ENCODE measurements around the gene SCGN.

The SCGN gene

DNA sequence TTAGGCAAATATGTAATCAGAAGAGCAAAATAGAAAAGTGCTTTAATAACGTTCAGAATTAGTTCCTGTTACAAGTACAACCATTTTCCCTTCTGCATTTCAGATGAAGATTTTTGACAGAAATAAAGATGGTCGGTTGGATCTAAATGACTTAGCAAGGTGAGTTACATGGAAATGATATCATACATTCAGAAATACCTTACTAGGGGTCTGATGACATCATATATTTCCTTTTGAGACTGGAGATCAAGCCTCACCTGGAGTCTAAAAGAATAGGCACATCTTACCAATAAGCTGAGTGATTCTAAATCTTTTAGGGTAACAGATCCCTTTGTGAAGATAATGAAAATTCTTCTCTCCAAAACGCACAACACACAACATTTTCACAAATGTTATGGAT is 29.8 kb downstream of the SCGN start:
- Histone ChIP-seq H3K79me2 (ENCODE audit: low read length) (no peaks in the 10 kb centered on the region), H3K9ac (ENCODE audit: low read length) (no peak overlapping the region), H2AFZ (ENCODE audit: low read depth, low read length) (no peak overlapping the region), H3K9me3 (ENCODE audit: insufficient read depth, low read length) (no peaks in the 10 kb centered on the region), H3K4me1 (ENCODE audit: low read length) (no peaks in the 10 kb centered on the region), H3K4me2 (ENCODE audit: low read length) (no peak overlapping the region), H3K4me3 (ENCODE audit: low read length) (no peak overlapping the region), H4K20me1 (ENCODE audit: insufficient read depth, low read length) (no peaks in the 10 kb centered on the region), H3K27me3 (ENCODE audit: low read depth, low read length) (no peaks in the 10 kb centered on the region), H3K27ac (ENCODE audit: low read length) (no peak overlapping the region), H3K36me3 (replicated peaks; ENCODE audit: low read depth, low read length) (no peaks in the 10 kb centered on the region)
- TF ChIP-seq, protein P1, sequence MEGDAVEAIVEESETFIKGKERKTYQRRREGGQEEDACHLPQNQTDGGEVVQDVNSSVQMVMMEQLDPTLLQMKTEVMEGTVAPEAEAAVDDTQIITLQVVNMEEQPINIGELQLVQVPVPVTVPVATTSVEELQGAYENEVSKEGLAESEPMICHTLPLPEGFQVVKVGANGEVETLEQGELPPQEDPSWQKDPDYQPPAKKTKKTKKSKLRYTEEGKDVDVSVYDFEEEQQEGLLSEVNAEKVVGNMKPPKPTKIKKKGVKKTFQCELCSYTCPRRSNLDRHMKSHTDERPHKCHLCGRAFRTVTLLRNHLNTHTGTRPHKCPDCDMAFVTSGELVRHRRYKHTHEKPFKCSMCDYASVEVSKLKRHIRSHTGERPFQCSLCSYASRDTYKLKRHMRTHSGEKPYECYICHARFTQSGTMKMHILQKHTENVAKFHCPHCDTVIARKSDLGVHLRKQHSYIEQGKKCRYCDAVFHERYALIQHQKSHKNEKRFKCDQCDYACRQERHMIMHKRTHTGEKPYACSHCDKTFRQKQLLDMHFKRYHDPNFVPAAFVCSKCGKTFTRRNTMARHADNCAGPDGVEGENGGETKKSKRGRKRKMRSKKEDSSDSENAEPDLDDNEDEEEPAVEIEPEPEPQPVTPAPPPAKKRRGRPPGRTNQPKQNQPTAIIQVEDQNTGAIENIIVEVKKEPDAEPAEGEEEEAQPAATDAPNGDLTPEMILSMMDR (IDR thresholded peaks at IDR 0.05; ENCODE audit: low read depth, low read length) = no peak
- no peak for TF ChIP-seq EZH2phosphoT487 (IDR thresholded peaks at IDR 0.05; ENCODE audit: low read depth)

DNA sequence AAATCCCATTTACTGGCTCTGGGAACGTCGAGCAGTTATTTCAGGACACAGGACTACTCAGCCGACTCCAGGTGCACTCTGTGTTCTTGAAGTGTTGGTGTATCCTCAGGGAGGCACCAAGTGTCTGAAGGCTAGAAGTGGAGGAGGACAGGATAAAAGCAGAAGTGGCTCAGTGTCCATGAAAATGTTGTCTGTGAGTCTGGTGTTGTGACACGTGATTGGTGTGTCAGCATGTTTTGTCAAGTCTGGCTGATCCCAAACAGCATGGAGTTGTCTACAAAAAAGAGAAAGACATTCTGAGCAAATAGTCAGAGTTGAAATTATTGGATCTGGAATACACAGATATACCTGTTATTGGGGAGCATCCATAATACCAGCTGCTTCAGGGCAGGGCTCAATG is 30.3 kb downstream of the SCGN start:
- no peaks in the 10 kb centered on the region for H3K79me2 ChIP-seq (ENCODE audit: low read length)
- TF ChIP-seq, protein P1 (IDR thresholded peaks at IDR 0.05; ENCODE audit: low read depth, low read length) = no peak
- TF ChIP-seq EZH2phosphoT487 (IDR thresholded peaks at IDR 0.05; ENCODE audit: low read depth) = no peak
- H3K4me1 ChIP-seq (ENCODE audit: low read length) = no peaks in the 10 kb centered on the region
- no peak overlapping the region for H3K4me3 ChIP-seq (ENCODE audit: low read length)
- no peak overlapping the region for H3K9ac ChIP-seq (ENCODE audit: low read length)
- H4K20me1 ChIP-seq (ENCODE audit: insufficient read depth, low read length) = no peaks in the 10 kb centered on the region
- H3K4me2 ChIP-seq (ENCODE audit: low read length) = no peak overlapping the region
- no peaks in the 10 kb centered on the region for H3K36me3 ChIP-seq (replicated peaks; ENCODE audit: low read depth, low read length)
- H3K27me3 ChIP-seq (ENCODE audit: low read depth, low read length) = no peaks in the 10 kb centered on the region
- H3K27ac ChIP-seq (ENCODE audit: low read length) = no peak overlapping the region
- no peak overlapping the region for H2AFZ ChIP-seq (ENCODE audit: low read depth, low read length)
- no peaks in the 10 kb centered on the region for H3K9me3 ChIP-seq (ENCODE audit: insufficient read depth, low read length)

DNA sequence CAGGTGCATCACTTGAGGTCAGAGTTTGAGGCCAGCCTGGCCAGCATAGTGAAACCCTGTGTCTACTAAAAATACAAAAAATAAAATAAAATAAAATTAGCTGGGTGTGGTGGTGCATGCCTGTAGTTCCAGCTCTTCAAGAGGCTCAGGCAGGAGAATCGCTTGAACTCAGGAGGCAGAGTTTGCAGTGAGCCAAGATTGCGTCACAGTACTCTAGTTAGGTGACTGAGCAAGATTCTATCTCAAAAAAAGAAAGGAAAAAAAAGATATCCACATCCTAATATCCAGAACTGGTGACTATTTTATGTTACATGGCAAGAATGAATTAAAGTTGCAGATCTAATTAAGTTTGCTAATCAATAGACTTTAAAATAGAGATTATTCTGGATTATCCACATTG is 32.5 kb downstream of the SCGN start:
- H4K20me1 ChIP-seq (ENCODE audit: insufficient read depth, low read length) = no peaks in the 10 kb centered on the region
- H3K9ac ChIP-seq (ENCODE audit: low read length) = no peak overlapping the region
- H3K4me2 ChIP-seq (ENCODE audit: low read length) = no peak overlapping the region
- no peaks in the 10 kb centered on the region for H3K4me1 ChIP-seq (ENCODE audit: low read length)
- no peak overlapping the region for H2AFZ ChIP-seq (ENCODE audit: low read depth, low read length)
- no peak for TF ChIP-seq EZH2phosphoT487 (IDR thresholded peaks at IDR 0.05; ENCODE audit: low read depth)
- TF ChIP-seq, protein P1 (IDR thresholded peaks at IDR 0.05; ENCODE audit: low read depth, low read length) = no peak
- H3K9me3 ChIP-seq (ENCODE audit: insufficient read depth, low read length) = no peaks in the 10 kb centered on the region
- H3K36me3 ChIP-seq (replicated peaks; ENCODE audit: low read depth, low read length) = no peaks in the 10 kb centered on the region
- H3K79me2 ChIP-seq (ENCODE audit: low read length) = no peaks in the 10 kb centered on the region
- no peaks in the 10 kb centered on the region for H3K27me3 ChIP-seq (ENCODE audit: low read depth, low read length)
- H3K27ac ChIP-seq (ENCODE audit: low read length) = no peak overlapping the region
- no peak overlapping the region for H3K4me3 ChIP-seq (ENCODE audit: low read length)

DNA sequence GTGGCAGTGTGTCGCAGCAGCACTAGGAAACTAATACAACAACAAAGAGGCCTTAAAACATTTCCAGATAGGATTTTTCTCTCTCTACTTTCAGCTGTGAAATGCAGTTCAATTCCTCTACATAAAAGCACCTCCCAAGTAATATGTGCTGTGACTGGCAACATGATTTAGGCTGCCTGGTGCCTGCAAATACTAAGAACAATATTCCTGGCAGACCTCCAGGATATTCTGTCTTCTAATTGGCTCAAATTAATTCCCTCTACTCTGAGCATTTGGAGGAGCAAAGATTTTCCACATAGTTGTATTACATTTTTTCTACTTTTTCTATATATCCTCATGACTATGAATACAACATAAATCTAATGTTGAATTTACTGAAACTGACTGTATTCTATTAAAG is 33.2 kb downstream of the SCGN start:
- H3K9ac ChIP-seq (ENCODE audit: low read length) = no peak overlapping the region
- H3K4me2 ChIP-seq (ENCODE audit: low read length) = no peak overlapping the region
- no peak overlapping the region for H2AFZ ChIP-seq (ENCODE audit: low read depth, low read length)
- no peaks in the 10 kb centered on the region for H3K36me3 ChIP-seq (replicated peaks; ENCODE audit: low read depth, low read length)
- H3K27ac ChIP-seq (ENCODE audit: low read length) = no peak overlapping the region
- H3K9me3 ChIP-seq (ENCODE audit: insufficient read depth, low read length) = no peaks in the 10 kb centered on the region
- H4K20me1 ChIP-seq (ENCODE audit: insufficient read depth, low read length) = no peaks in the 10 kb centered on the region
- no peaks in the 10 kb centered on the region for H3K27me3 ChIP-seq (ENCODE audit: low read depth, low read length)
- no peaks in the 10 kb centered on the region for H3K79me2 ChIP-seq (ENCODE audit: low read length)
- H3K4me3 ChIP-seq (ENCODE audit: low read length) = no peak overlapping the region
- H3K4me1 ChIP-seq (ENCODE audit: low read length) = no peaks in the 10 kb centered on the region
- TF ChIP-seq, protein P1 (IDR thresholded peaks at IDR 0.05; ENCODE audit: low read depth, low read length) = no peak
- TF ChIP-seq EZH2phosphoT487 (IDR thresholded peaks at IDR 0.05; ENCODE audit: low read depth) = no peak

All from OCI-LY3 (cell line).